GM15510 (cell line): ENCODE results near the gene PDE7B.

Experiments
- POLR2A ChIP-seq: IDR thresholded peaks from 3 replicates; pipeline ENCODE4 v1.6.1; 2011; ENCODE audit warnings: borderline replicate concordance; ENCODE audit not compliant: insufficient read length; ENCODE audit errors: extremely low read depth

PDE7B gene

GRCh38 chr6:135833771-135834170 is 17.7 kb upstream of the PDE7B start:
- no peak for TF ChIP-seq POLR2A

- TF ChIP-seq POLR2A = no peak
Observed at GRCh38 chr6:135837735-135838449, 13.6 kb upstream of the PDE7B start.

- TF ChIP-seq POLR2A = no peak
Observed at GRCh38 chr6:135839121-135839520, 12.4 kb upstream of the PDE7B start.

- no peak for TF ChIP-seq POLR2A
Observed at GRCh38 chr6:135842618-135843392, 8.7 kb upstream of the PDE7B start.

GRCh38 chr6:135850882-135851281 is 619 bp upstream of the PDE7B start:
- TF ChIP-seq POLR2A = no peak

GRCh38 chr6:135852746-135853145 is 1.2 kb downstream of the PDE7B start:
- TF ChIP-seq POLR2A = no peak

- no peak for TF ChIP-seq POLR2A
Observed at GRCh38 chr6:135853227-135853626, 1.7 kb downstream of the PDE7B start.

GRCh38 chr6:135853986-135854385 is 2.5 kb downstream of the PDE7B start:
- no peak for TF ChIP-seq POLR2A

- TF ChIP-seq POLR2A = no peak
Observed at GRCh38 chr6:135854799-135855198, 3.3 kb downstream of the PDE7B start.

GRCh38 chr6:135858931-135859330 is 7.4 kb downstream of the PDE7B start:
- no peak for TF ChIP-seq POLR2A

- TF ChIP-seq POLR2A = no peak
Observed at GRCh38 chr6:135860361-135860760, 8.9 kb downstream of the PDE7B start.

- no peak for TF ChIP-seq POLR2A
Observed at GRCh38 chr6:135861189-135861588, 9.7 kb downstream of the PDE7B start.

- no peak for TF ChIP-seq POLR2A
Observed at GRCh38 chr6:135866445-135867123, 15.1 kb downstream of the PDE7B start.

GRCh38 chr6:135867332-135867731 is 15.8 kb downstream of the PDE7B start:
- no peak for TF ChIP-seq POLR2A

- no peak for TF ChIP-seq POLR2A
Observed at GRCh38 chr6:135869857-135870256, 18.4 kb downstream of the PDE7B start.
